GM12872 (cell line): ENCODE data around the gene MNS1.

Experiments
- TF ChIP-seq, protein P1 (sequence below): IDR thresholded peaks from 3 replicates; pipeline ENCODE4 v1.5.1; 2011; ENCODE audit warnings: low read depth, mild to moderate bottlenecking, low read length, moderate library complexity; ENCODE audit not compliant: insufficient read depth

Gene MNS1

DNA sequence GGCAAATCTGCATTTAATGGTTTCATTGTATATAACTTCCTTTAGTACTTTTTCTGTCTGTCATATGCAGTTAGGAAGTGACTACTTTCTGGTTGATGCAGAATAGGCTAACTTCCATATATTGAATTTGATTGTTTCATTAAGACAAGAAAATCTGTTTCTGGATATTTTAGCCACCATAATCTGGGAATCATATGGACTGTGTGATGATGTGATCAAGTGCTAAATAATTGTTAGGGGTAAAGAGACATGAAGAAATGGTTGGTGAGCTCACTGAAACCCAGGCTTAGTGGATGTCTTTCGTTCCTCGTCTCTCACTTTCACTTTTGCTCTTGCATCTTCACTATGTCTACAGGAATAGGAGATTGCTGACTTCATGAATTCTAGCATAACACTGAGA is 3.5 kb upstream of the MNS1 start:
- TF ChIP-seq, protein P1, sequence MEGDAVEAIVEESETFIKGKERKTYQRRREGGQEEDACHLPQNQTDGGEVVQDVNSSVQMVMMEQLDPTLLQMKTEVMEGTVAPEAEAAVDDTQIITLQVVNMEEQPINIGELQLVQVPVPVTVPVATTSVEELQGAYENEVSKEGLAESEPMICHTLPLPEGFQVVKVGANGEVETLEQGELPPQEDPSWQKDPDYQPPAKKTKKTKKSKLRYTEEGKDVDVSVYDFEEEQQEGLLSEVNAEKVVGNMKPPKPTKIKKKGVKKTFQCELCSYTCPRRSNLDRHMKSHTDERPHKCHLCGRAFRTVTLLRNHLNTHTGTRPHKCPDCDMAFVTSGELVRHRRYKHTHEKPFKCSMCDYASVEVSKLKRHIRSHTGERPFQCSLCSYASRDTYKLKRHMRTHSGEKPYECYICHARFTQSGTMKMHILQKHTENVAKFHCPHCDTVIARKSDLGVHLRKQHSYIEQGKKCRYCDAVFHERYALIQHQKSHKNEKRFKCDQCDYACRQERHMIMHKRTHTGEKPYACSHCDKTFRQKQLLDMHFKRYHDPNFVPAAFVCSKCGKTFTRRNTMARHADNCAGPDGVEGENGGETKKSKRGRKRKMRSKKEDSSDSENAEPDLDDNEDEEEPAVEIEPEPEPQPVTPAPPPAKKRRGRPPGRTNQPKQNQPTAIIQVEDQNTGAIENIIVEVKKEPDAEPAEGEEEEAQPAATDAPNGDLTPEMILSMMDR = no peak

DNA sequence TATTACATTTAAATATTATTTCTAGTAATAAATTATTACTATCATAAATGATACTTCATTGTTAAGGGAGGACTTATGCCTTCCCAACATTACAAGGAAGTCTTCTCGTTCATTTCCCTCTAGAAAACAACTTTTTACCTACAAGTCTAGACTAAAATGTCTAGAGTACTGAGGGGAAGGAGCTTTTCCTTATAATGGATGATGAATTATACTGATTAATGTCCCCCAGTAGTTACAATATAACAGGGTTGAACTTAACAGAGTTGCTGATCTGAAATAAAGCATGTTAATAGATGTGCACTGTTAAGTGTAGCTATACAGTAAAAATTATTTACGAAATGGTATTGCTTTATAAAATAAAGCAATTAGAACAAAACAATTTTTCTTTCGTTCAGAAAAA is 2.7 kb upstream of the MNS1 start:
- TF ChIP-seq, protein P1 = no peak

DNA sequence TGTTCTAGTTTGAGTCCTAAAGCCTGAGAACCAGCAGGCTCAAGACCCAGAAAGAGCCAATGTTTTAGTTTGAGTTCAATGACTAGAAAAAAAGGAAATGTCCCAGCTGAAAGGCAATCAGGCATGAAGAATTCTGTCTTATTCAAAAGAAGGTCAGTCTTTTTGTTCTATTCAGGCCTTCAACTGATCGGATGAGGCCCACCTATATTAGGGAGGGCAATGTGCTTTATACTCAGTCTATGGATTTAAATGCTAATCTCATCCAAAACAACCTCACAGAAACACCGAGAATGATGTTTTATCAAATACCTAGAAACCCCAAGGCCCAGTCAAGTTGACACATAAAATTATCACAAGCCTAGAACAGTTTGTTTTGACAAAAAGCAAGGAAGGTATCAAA is 4.0 kb downstream of the MNS1 start:
- TF ChIP-seq, protein P1 = no peak

DNA sequence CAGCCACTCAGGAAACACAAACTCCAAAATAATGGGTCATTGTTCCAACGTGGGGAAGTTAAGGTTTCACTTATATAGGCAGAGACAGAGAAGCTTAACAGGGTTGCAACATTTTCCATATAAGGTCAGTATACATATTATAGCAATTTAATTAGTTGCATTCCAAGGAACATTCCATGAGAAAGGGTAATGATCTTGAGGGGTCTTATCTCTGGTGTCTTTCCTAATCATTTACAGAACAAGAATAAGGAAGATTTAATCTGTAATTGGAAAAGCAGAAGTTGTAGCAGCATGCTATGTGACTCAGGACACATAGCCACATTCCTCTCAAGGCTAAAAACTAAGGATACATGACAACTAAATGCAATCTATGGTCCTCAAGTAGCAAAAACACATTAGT is 4.9 kb downstream of the MNS1 start:
- TF ChIP-seq, protein P1 = no peak

DNA sequence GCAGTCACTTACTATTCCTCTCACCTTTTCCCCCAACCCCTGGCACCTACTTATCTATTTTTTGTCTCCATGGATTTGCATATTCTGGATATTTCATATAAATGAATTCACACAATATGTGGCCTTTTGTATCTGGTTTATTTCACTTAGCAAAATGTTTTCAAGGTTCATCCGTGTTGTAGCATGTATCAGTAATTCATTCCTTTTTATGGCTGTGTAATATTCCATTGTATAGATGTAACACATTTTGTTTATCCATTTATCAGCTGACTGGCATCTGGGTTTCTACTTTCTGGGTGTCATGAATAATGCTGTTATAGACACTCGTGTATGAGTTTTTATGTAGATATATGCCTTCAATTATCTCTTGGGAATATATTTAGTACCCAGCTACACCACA is 5.8 kb downstream of the MNS1 start:
- TF ChIP-seq, protein P1 = no peak

DNA sequence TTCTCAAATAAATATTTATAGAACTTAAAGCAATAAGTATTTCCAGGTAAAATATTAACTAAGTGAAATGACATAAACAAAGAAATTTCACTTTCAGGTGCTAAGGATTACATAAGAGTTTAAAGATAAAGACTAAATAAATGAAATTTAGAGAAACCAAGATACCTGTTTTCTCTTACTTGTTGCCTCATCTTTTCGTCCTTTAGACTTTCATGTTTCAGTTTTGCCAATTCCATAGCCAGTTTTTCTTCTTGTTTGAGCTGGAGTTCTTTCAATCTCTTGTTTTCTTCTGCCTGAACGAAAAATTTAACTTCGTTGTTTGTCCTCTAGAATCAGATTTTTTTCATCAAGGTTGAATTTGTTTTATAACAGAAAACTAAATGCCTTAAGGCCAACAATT is 8.7 kb downstream of the MNS1 start:
- TF ChIP-seq, protein P1 = no peak

DNA sequence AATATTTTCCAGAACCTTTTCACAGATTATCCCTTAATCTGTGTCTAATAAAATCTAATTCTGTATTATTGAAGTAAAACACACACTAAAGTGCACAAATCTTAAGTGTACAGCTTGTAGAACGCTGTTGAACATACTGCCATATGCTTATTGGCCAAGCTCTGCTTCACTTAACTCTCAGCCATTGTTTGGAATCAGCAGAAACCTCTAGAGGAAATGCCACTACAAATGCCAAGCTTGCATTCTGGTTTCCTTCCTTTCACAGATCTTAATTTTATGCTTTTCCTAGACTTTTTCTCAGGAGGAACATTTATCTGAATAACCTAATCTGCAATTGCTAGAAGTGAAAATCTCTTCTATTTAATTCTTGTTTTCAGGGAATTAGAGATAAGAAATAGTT is 10.1 kb downstream of the MNS1 start:
- TF ChIP-seq, protein P1 = no peak

DNA sequence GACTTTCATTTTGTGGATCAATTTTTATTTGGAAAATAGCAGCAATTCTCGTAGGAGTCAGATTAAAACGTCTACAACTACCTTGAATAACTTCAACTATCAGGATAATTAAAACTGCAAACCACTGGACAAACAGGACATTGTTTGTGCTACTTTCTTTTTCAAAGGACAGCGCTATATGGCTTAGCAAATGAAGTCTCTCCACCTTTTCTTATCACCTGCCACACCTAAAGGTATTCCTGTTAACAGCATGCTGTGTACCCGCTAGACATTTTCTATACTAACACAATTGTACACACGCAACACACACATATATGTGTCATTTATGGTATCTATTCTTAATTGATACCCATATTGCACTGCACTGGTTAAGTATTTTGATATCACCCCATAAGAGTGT is 19.2 kb downstream of the MNS1 start:
- TF ChIP-seq, protein P1 = no peak
